Measurements from ENCODE around the gene HTR2B. TPM values are rescaled to one million over a fixed set of nuclear protein-coding genes. Genes with fewer than 3 reads are reported as not detected.
A peak's percentile ranks its signal among the peaks of the same experiment; 100 is the strongest.

HTR2B gene
- 1.2 TPM in 2 replicates for polyA plus RNA-seq (2011; rRNA removed)
- 0.41 and 1.2 TPM in 2 replicates for polyA minus RNA-seq (2011; rRNA and poly(A)+ RNA removed)

DNA sequence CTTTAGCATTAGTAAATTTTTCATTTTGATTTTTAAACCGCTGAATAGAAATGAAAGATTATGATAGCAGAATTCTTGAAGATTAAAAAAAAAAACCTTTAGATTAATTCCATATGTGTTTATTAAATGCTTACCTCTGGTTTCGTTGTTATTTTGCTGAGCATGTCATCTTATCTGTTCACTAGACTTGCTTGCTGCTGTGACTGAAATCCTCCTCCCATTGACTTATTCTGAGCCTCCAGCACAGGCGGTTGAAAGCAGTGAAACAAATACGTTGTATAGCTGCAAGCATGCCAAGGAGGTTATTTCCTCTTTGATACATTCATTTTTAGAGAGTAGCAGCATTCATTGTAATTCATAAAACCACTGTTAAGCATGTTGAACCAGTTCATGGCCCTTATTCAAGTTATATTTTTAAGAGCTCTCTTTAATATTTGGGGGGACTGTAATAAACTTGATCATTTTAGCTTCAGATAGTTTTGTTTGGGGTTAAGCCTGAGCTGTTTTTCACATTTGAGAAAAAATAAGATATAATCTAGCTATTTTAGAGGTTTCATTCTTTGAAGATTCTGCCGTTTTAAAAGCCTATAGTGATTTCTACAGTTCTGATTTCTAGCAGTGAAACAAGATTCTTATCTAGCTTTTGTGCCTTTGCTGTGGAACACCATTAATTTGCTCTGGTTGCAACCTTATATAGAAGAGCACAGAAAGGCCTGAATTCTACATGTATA lies at the start of gene HTR2B:
HTR2B (minus strand) TSS at position 205 of the 731 bp plus-strand sequence. CDS start 1,278 bp downstream, outside the sequence.
- POLR2A ChIA-PET, result no interaction called here
- no peaks in the 10 kb centered on the region for H3K9me3 ChIP-seq (ENCODE audit: control insufficient read depth, insufficient read depth, low read length)
- H3K4me3 ChIP-seq (ENCODE audit: low read depth, low read length), result peak within 1 kb of the TSS; percentile 7; the same call in 1 of the 2 replicates
- no peak within 1 kb of the TSS for H3K27ac ChIP-seq (ENCODE audit: low read depth, low read length)
- DNase-seq (ENCODE audit: low read depth, low spot score), result no peak
- H3K27me3 ChIP-seq (ENCODE audit: control insufficient read depth, insufficient read depth, low read length), result no peaks in the 10 kb centered on the region
- CTCF ChIA-PET, result interaction anchor here (0.8 to 1.8 kb wide), 3 partner anchors 21 to 102 kb away, joined by 5 to 7 read pairs (median 5); no protein-coding TSS in a partner anchor
- TF ChIP-seq, protein P1, sequence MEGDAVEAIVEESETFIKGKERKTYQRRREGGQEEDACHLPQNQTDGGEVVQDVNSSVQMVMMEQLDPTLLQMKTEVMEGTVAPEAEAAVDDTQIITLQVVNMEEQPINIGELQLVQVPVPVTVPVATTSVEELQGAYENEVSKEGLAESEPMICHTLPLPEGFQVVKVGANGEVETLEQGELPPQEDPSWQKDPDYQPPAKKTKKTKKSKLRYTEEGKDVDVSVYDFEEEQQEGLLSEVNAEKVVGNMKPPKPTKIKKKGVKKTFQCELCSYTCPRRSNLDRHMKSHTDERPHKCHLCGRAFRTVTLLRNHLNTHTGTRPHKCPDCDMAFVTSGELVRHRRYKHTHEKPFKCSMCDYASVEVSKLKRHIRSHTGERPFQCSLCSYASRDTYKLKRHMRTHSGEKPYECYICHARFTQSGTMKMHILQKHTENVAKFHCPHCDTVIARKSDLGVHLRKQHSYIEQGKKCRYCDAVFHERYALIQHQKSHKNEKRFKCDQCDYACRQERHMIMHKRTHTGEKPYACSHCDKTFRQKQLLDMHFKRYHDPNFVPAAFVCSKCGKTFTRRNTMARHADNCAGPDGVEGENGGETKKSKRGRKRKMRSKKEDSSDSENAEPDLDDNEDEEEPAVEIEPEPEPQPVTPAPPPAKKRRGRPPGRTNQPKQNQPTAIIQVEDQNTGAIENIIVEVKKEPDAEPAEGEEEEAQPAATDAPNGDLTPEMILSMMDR (IDR thresholded peaks at IDR 0.05; ENCODE audit: low read depth, low read length), result no peak

DNA sequence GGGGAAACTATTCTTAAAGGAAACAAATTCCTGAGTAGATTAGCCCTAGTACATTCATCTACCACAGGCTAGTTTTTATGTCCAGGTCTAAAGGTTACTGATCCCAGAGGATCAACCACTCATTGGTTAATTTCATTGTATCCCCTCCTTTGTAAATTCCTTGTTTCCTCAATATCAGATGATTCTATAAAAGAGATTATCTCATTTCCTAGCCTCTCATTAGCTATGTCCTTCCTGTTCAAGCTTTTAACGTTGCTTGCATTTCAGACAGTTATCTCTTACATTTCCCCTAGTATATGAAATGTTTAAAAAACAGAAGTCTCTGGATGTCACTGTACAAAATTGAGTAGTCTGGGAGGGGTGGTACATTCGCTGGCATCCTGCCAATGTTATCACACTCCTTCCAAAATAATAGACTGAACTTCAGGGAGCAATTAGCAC lies 49.4 kb upstream of the HTR2B start:
- CTCF ChIA-PET, result interaction anchor here (1.2 kb wide), 1 partner anchor 19 kb away, joined by 3 read pairs; no protein-coding TSS in a partner anchor
- no peak for DNase-seq (ENCODE audit: low read depth, low spot score)
- Histone ChIP-seq H3K27me3 (ENCODE audit: control insufficient read depth, insufficient read depth, low read length) (no peaks in the 10 kb centered on the region), H3K9me3 (ENCODE audit: control insufficient read depth, insufficient read depth, low read length) (no peaks in the 10 kb centered on the region), H3K4me3 (ENCODE audit: low read depth, low read length) (no peak overlapping the region), H3K27ac (ENCODE audit: low read depth, low read length) (no peak overlapping the region)
- TF ChIP-seq, protein P1 (IDR thresholded peaks at IDR 0.05; ENCODE audit: low read depth, low read length), result no peak
- POLR2A ChIA-PET, result interaction anchor here (1.3 kb wide), 1 partner anchor 12 kb away, joined by 4 read pairs; no protein-coding TSS in a partner anchor

GRCh38 chr2:231172025-231172424 lies 47.2 kb upstream of the HTR2B start:
- CTCF ChIA-PET, result no interaction called here
- no peaks in the 10 kb centered on the region for H3K9me3 ChIP-seq (ENCODE audit: control insufficient read depth, insufficient read depth, low read length)
- no peaks in the 10 kb centered on the region for H3K27me3 ChIP-seq (ENCODE audit: control insufficient read depth, insufficient read depth, low read length)
- no peak overlapping the region for H3K4me3 ChIP-seq (ENCODE audit: low read depth, low read length)
- TF ChIP-seq, protein P1 (IDR thresholded peaks at IDR 0.05; ENCODE audit: low read depth, low read length), result no peak
- no peak overlapping the region for H3K27ac ChIP-seq (ENCODE audit: low read depth, low read length)
- POLR2A ChIA-PET, result interaction anchor here (0.5 kb wide), 1 partner anchor 9 kb away, joined by 5 read pairs; no protein-coding TSS in a partner anchor
- DNase-seq (ENCODE audit: low read depth, low spot score), result no peak

GRCh38 chr2:231170055-231170454 lies 45.2 kb upstream of the HTR2B start:
- H3K4me3 ChIP-seq (ENCODE audit: low read depth, low read length), result no peak overlapping the region
- no peak overlapping the region for H3K27ac ChIP-seq (ENCODE audit: low read depth, low read length)
- no peaks in the 10 kb centered on the region for H3K27me3 ChIP-seq (ENCODE audit: control insufficient read depth, insufficient read depth, low read length)
- TF ChIP-seq, protein P1 (IDR thresholded peaks at IDR 0.05; ENCODE audit: low read depth, low read length), result no peak
- no peaks in the 10 kb centered on the region for H3K9me3 ChIP-seq (ENCODE audit: control insufficient read depth, insufficient read depth, low read length)
- no peak for DNase-seq (ENCODE audit: low read depth, low spot score)
- ChIA-PET POLR2A (no interaction called here), CTCF (interaction anchor here (1.3 kb wide), 1 partner anchor 22 kb away, joined by 5 read pairs; no protein-coding TSS in a partner anchor)

DNA sequence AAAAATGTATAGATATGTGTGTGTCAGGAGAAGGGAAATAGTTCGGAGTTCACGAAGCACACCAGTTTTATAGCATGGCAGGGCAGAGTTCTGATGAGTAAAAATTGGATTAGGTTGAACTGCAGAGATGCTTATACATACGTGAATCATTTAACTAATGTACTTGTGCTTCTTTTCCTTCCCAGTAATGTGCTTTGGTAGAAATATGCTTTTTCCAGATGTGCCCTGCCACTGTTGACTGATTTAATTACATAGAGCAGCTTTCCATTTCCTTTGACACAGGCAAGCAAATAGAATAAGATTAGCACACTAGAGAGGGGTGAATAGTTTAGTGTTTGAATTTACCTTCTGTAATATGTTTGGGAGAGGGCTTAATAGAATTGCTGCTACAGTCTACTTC lies 44.6 kb upstream of the HTR2B start:
- DNase-seq (ENCODE audit: low read depth, low spot score), result no peak
- CTCF ChIA-PET, result interaction anchor here (1.3 kb wide), 1 partner anchor 23 kb away, joined by 5 read pairs; no protein-coding TSS in a partner anchor
- TF ChIP-seq, protein P1 (IDR thresholded peaks at IDR 0.05; ENCODE audit: low read depth, low read length), result no peak
- no peak overlapping the region for H3K4me3 ChIP-seq (ENCODE audit: low read depth, low read length)
- H3K9me3 ChIP-seq (ENCODE audit: control insufficient read depth, insufficient read depth, low read length), result no peaks in the 10 kb centered on the region
- POLR2A ChIA-PET, result no interaction called here
- no peaks in the 10 kb centered on the region for H3K27me3 ChIP-seq (ENCODE audit: control insufficient read depth, insufficient read depth, low read length)
- no peak overlapping the region for H3K27ac ChIP-seq (ENCODE audit: low read depth, low read length)
